Stimulated activated CD4-positive, alpha-beta T cell treated with anti-CD3 and anti-CD28 coated beads, Interleukin-12 subunit alpha, Interleukin-12 subunit beta, amount 100 ng/mL, for 24 hours (primary cell): Measurements from ENCODE around the gene ZNF629.
"Not testable (repeated sequence)": the region's sequence is repeated elsewhere in the genome, so short reads cannot be mapped to it uniquely, and the experiment has no call there.

Experiments used
- DNase-seq, 2 experiments: peaks; one replicate each; pipeline ENCODE4 v3.0.0-alpha.2; 2020; ENCODE audit warnings: low read depth in 2 of 2

Gene ZNF629

GRCh38 chr16:30786936-30787612, at the start of gene ZNF629:
Gene ZNF629 (minus strand): TSS chr16:30787205. CDS start chr16:30784482, 2,723 bp downstream.
- no peak for DNase-seq

GRCh38 chr16:30834130-30834740, 47.2 kb upstream of the ZNF629 start:
- DNase-seq = no peak

GRCh38 chr16:30830072-30830417, 43.0 kb upstream of the ZNF629 start:
- no peak for DNase-seq

DNA sequence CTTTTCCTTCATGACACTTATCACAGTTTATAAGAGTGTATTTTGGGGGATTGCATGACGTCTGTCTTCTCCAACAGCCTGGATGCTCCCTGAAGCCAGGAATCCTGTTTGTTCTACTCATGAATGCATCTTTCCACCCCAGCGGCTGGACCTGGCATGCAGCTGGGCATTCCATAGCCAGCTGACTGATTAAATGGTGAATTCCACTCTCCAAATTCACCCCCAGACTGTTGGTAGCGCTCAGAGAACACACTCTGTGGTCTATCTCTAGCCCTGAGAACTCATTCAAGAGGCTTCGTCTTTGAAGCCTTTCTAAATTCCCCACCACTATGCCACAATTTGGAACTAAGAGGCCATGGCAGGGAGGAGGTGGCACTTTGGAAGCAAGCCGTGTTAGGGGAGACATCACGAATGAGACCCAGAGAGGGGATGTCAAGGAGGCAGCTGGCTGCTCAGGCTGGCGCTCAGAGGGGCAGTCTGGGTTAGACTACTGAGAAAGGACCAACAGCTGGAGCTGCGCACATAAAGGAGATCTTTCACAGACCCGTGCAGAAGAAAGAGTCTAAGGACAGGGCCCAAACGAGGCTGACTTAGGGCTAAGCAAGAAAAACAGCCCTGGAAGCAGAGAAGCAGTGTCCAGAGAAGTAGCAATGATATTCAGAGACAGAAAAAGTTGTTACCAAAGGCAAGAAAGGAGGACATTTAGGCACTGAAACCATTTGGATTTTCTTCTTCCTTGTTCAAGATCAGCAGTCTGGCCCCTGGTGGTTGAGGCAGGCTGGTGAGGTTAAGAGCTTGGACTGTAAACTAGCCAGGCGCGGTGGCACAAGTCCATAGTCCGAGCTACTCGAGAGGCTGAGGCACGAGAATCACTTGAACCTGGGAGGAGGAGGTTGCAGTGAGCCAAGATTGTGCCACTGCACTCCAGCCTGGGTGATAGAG, 42.4 kb upstream of the ZNF629 start:
- DNase-seq = no peak

DNA sequence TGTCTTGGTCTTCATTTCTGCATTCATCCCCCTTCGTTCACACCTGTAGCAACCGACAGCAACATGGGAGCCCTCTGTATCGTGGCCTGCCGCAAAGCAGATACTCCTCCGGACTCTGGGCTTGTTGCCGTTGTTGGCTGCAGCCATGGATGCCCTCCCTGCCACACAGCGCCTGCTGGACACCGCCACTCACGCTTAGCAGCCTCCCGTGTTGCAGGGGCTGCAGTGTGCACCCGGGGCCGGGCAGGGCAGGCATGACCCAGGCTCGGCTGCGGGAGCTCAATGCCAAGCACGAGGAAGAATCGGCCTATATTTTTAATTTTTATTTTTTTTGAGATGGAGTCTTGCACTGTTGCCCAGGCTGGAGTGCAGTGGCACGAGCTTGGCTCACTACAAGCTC, 34.9 kb upstream of the ZNF629 start:
- DNase-seq = no peak

GRCh38 chr16:30821441-30821840, 34.4 kb upstream of the ZNF629 start:
- not testable (repeated sequence) for DNase-seq

GRCh38 chr16:30820952-30821421, 34.0 kb upstream of the ZNF629 start:
- DNase-seq = no peak

DNA sequence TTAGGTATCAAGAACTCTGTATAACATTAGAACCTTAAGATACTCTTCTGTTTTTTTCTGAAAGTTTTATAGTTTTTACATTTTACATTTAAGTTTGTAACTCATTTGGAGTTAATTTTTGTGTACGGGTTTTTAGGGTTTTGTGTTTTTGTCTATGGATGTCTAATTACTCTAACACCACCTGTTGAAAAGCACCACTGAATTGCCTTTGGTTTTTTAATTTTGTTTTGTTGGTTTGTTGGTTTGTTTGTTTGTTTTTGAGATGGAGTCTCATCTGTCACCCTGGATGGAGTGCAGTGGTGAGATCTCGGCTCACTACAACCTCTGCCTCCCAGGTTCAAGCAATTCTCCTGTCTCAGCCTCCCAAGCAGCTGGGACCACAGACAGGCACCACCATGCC, 29.8 kb upstream of the ZNF629 start:
- no peak for DNase-seq

GRCh38 chr16:30813821-30814189, 26.8 kb upstream of the ZNF629 start:
- no peak for DNase-seq

DNA sequence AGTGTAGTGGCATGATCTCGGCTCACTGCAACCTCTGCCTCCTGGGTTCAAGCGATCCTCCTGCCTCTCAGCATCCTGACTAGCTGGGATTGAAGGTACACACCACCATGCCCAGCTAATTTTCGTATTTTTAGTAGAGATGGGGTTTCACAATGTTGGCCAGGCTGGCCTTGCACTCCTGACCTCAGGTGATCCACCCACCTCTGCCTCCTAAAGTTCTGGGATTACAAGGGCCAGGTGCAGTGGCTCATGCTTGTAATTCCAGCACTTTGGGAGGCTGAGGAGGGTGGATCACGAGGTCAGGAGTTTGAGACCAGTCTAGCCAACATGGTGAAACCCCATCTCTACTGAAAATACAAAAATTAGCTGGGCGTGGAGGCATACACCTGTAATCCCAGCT, 22.7 kb upstream of the ZNF629 start:
- not testable (repeated sequence) for DNase-seq

DNA sequence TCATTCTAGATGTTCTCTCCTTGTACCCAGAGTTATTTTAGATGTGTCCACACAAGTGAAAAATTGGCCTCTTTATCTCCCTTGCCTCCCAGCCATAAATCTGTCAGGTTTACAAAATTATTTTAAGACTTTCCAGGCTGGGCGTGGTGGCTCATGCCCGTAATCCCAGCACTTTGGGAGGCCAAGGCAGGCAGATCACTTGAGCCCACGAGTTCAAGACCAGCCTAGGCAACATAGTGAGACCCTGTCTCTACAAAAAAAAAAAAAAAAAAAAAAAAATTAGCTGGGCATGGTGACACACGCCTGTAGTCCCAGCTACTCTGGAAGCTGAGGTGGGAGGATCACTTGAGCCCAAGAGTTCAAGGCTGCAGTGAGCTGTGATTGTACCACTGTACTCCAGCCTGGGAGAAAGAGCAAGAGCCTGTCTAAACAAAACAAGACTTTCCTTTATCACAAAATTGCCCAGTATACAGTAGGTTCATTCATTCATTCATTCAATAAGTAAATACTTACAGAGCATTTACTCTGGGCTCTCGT, 22.0 kb upstream of the ZNF629 start:
- not testable (repeated sequence) for DNase-seq

DNA sequence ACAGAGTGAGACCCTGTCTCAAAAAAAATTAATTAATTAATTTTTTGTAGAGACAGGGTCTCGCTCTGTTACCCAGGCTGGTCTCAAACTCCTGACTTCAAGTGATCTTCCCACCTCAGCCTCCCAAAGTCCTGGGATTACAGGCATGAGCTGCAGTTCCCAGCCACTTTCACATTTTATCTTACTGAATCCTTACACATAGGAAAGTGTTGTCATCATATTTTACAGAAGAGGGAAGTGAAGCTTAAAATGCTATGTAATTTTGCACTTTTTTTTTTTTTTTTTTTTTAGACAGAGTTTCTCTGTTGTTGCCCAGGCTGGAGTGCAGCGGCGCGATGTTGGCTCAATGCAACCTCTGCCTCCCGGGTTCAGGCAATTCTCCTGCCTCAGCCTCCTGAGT, 21.1 kb upstream of the ZNF629 start:
- no peak for DNase-seq

- DNase-seq = peak; percentile 31 to 40
Measured at GRCh38 chr16:30805370-30806169, 18.6 kb upstream of the ZNF629 start.

DNA sequence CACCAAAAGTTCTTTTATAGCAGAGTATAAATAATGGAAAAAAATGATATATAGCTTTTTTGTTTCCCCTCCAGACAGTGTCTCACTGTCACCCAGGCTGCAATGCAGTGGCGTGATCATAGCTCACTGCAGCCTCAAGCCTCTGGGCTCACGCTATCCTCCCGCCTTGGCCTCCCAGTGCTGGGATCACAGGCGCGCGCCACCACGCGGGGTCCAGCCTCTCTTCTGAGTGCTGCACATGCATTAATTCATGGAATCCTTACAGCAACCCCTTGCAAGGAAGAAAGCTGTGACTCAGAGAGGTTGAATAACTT, 18.0 kb upstream of the ZNF629 start:
- peak in 1 of 2 experiments; percentile 14 for DNase-seq

DNA sequence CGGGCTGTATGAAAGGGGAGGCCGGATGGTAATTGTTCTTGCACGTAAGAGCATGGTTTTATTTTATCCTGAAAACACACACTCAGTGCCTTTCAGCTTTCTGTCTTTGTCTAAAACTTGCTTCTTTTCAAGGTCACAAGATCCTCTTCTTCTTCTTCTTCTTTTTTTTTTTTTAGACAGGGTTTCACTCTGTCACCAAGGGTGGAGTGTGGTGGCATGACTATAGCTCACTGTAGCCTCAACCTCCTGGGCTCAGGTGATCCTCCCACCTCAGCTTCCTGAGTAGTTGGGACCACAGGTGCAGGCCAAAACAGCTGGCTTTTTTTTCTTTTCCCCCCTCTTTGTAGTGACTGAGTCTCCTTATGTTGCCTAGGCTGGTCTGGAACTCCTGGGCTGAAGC, 15.9 kb upstream of the ZNF629 start:
- no peak for DNase-seq

DNA sequence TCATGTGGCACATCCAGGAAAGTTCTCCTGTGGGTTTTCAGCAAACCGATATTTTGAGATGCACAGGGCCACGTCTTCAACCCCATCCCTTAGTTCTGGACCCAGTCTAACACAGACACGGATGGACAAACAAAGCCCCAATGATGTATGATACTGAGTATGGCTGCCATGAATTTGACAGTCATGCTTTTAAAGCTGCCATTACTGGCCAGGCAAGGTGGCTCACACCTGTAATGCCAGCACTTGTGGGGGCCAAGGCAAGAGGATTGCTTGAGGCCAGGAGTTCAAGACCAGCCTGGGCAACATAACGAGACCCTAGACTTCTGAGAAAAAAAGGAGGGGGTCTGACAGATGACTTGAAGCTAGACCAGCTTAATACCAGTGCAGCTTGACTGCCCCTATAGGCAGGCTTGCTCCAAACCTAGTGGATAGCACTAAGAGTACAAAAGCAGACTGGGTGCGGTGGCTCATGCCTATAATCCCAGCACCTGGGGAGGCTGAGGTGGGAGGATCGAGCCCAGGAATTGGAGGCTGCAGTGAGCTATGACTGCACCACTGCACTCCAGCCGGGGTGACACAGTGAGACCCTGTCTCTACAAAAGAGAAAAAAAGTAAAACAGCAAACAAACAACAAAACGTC, 10.8 kb upstream of the ZNF629 start:
- DNase-seq = no peak

- no peak for DNase-seq
Measured at GRCh38 chr16:30794634-30795033, 7.6 kb upstream of the ZNF629 start.

- DNase-seq = no peak
Measured at GRCh38 chr16:30793508-30794069, 6.6 kb upstream of the ZNF629 start.

GRCh38 chr16:30787613-30788378, 791 bp upstream of the ZNF629 start:
- DNase-seq = no peak
